Epithelial cell of prostate (primary cell): ENCODE measurements around the gene MTG2.
A peak's percentile ranks its signal among the peaks of the same experiment; 100 is the strongest.
"Not testable (repeated sequence)": the region's sequence is repeated elsewhere in the genome, so short reads cannot be mapped to it uniquely, and the experiment has no call there.

Experiments used
- DNase-seq: peaks from one replicate; pipeline ENCODE4 v3.0.0-alpha.2; 2011; ENCODE audit warnings: low read depth, low spot score
- H3K27ac ChIP-seq: fragments of 450-650 bp; 2 replicates; pipeline ENCODE4 v1.5.1; 2017; ENCODE audit warnings: mild to moderate bottlenecking

The MTG2 gene

DNA sequence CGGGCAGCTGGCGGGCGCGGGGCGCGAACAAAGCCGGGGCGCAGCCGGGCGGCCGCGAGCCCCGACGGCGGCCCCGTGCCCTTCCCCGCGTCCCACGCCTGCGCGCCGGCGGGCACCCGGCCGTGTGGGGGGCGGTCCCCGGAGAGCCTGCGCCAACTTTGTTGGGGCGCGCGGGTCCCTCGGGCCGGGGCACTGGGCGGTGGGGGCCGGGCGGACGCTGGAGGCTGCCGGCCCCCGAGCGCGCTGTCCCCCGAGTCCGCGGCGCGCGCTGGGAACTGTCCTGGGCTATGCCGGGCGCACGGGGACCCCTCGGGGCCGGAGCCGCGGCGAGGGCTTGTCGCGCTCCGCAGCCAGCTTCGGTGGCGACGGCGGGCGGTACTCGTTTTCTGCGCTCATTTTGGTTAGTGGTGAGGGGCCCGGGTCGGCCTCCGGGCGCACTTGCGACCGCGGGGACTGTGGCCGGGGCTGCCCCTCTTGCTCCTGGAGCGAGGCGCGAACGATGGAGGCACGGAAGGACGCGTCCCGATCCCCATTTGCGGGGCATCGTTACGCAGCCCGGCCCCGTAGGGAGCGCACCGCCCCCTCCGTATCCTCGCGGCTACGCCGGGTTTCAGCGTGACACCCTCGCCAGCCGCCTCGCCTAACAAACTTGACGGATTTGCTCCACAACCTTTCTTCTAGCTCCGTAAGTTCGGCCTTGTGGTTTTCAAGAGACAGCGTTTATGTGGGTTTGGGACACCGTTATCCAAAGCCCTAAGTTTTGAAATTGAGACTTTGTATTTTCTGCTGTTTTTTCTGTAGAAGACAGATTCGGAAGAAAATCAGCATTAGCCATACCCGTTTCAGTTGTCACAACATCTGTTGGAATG lies 38.6 kb upstream of the MTG2 start:
- H3K27ac ChIP-seq = peak overlapping the region; percentile 84
- DNase-seq = no peak

DNA sequence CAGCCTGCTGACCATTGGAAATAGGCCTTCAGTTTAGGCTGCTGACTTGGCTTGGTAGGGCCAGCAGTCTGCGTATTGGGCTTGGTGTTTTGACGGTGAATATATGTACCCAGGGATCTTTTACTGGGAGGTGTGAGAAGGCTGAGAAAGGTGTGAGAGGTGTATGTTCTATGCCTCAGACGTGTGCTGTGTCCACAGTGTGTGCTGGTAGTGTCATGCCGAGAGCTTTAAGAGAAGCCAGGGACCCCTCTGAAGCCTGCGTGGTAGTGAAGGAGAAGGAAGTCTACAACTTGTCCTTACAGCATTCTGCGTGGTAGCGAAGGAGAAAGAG lies 37.2 kb upstream of the MTG2 start:
- DNase-seq = no peak
- no peak overlapping the region for H3K27ac ChIP-seq

GRCh38 chr20:62146019-62146755 lies 36.6 kb upstream of the MTG2 start:
- DNase-seq = no peak
- H3K27ac ChIP-seq = no peak overlapping the region

DNA sequence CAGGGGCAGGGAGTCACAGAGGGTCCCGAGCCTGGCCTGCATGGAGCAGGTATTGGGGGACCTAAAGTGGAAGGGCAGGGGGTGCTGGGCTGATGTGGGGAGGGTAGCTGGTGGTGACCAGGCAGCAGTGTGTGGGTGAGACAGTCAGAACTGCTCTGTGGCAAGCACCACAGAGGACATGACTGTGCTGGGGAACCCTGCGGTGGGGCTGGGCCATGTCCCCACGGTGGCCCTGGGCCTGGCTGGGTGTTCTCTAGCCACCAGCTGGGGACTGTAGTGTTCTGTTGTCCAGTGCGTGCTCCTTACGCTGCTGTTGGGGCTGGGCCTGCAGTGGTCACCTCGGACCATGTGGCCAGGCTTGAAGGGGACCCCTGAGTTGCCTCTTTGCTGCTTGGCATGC lies 35.7 kb upstream of the MTG2 start:
- H3K27ac ChIP-seq = no peak overlapping the region
- DNase-seq = no peak

- no peak overlapping the region for H3K27ac ChIP-seq
- DNase-seq = no peak
Measured at GRCh38 chr20:62147528-62147927, 35.3 kb upstream of the MTG2 start.

DNA sequence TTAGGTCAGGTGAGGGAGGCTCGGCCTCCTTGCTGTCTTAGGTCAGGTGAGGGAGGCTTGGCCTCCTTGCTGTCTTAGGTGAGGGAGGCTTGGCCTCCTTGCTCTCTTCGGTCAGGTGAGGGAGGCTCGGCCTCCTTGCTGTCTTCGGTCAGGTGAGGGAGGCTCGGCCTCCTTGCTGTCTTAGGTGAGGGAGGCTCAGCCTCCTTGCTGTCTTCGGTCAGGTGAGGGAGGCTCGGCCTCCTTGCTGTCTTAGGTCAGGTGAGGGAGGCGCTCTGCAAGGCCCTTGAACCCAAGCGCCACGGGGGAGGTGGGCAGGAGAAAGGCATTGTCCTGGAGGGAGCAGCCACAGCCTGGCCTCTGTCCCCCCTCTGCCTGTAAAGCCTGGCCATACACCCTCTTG lies 34.4 kb upstream of the MTG2 start:
- not testable (repeated sequence) for DNase-seq, H3K27ac ChIP-seq

DNA sequence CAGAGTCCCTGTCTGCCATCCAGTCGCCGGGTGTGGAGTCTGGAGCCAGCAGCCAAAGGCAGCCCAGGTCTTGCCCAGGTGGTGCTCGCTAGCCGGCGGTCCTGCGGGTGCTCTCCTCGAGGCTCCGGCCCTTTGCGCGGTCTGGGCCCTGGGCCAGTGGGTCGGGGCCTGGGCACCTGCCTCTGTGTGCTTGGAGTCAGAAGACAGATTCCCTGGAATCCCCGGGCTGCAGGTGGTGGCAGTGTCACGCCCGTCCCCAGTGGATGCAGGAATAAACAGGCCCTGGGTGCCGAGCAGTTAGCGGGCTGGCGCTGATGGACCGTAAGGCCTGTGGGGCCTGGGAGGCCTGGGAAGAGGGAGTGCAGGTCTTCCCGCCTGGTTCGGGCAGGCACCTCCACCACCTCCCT lies 33.9 kb upstream of the MTG2 start:
- no peak for DNase-seq
- peak overlapping the region; percentile 25 for H3K27ac ChIP-seq

GRCh38 chr20:62149532-62150309 lies 33.1 kb upstream of the MTG2 start:
- peak overlapping the region; percentile 25 for H3K27ac ChIP-seq

DNA sequence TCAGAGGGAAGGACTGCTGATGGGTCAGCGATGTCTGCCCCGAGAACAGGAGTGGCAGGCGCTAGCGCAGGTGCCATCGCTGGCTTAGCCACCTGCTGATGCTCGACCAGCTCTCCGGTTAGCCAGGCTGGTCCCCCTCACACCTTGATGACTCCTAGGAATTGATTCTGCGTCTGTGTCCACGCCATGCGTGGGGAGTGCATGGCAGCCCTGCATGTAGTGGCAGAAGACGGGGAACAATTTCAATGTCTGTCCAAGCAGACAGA lies 32.6 kb upstream of the MTG2 start:
- DNase-seq = no peak
- H3K27ac ChIP-seq = no peak overlapping the region

More at GRCh38 chr20:62149532-62150309, 33.1 kb upstream of the MTG2 start:
- peak; percentile 68 for DNase-seq

- no peak overlapping the region for H3K27ac ChIP-seq
- no peak for DNase-seq
Measured at GRCh38 chr20:62151225-62151624, 31.6 kb upstream of the MTG2 start.

- no peak for DNase-seq
- H3K27ac ChIP-seq = no peak overlapping the region
Measured at GRCh38 chr20:62151835-62152364, 30.9 kb upstream of the MTG2 start.

GRCh38 chr20:62155428-62156253 lies 27.2 kb upstream of the MTG2 start:
- DNase-seq = no peak
- H3K27ac ChIP-seq = no peak overlapping the region

- H3K27ac ChIP-seq = no peak overlapping the region
- no peak for DNase-seq
Measured at GRCh38 chr20:62156254-62156556, 26.6 kb upstream of the MTG2 start.

DNA sequence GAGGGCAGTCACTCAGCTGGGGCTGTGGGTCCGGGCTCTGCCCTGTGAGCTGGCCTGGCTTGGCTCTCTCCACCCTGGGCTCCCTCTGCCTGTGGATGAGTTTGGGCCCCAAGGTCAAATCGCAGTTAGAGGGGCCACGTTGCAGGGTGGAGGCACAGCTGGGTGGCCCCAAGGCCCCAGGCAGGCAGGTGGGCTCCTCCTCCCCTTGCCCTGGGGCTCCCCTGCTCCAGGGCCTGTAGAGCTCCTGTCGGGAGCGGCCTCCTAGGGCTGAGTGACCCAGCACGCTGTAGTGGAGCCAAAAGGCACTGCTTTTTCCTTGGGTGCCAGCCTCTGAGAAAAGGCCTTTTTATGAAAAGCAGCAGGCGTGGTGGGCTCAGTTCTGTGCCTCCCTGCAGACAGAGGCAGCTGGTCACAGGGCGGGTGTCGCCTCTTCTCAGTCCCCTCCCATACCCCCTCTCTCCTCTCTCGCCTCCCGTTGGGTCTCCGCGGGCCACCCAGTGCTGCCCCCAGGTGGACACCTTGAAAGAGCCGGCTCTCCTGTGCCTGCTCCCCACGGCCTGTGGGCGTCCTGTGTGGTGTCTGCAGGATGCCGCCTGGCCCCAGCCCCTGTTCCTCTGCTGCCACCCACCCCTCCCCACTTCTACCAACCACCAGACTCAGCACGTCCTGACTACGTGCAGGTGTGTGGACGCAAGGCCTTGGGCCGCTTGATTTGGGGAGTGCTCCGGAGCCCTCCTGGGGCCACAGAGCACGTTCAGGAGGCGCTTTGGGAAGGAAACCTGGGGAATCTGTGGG lies 26.0 kb upstream of the MTG2 start:
- DNase-seq = no peak
- H3K27ac ChIP-seq = no peak overlapping the region

GRCh38 chr20:62157387-62158087 lies 25.3 kb upstream of the MTG2 start:
- no peak overlapping the region for H3K27ac ChIP-seq
- no peak for DNase-seq

- no peak overlapping the region for H3K27ac ChIP-seq
- no peak for DNase-seq
Measured at GRCh38 chr20:62158088-62158400, 24.8 kb upstream of the MTG2 start.

DNA sequence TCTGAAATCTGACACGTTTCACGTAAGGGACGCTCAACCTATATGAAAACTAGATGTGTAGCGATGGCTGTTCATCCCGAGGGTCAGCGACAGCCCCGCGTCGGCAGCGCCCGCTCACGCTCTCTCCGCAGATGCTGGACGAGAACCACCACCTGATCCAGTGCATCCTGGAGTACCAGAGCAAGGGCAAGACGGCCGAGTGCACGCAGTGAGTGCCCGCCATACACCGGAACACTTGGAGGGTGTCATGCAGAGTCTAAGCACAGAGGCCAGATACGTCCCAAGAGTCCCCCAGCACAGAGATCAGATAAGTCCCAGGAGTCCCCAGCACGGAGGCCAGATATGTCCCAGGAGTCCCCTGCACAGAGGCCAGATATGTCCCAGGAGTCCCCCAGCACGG lies 24.3 kb upstream of the MTG2 start:
- no peak for DNase-seq
- H3K27ac ChIP-seq = no peak overlapping the region

DNA sequence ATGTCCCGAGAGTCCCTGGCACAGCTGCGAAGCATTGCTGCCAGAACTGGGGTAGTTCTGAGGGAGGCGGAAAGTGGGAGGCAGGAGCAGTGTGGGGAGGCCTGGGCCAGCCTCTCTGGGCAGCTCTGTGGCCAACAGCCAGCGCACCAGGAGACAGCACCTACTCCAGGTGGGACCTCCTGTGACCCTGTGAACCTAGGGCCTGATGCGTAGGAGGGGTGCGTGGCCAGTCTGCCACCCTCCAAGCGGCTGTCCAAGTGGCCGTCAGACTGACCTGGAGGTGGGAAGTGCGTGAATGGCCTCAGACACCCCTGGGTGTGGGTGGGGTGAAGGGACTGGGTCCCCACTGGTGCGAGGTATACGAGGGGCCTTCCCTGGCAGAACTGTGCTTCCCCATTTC lies 23.8 kb upstream of the MTG2 start:
- H3K27ac ChIP-seq = peak overlapping the region; percentile 68
- no peak for DNase-seq

GRCh38 chr20:62159839-62160238 lies 23.0 kb upstream of the MTG2 start:
- peak; percentile 81 for DNase-seq
- peak overlapping the region; percentile 68 for H3K27ac ChIP-seq
